ENCODE results near the gene NUP85.

GRCh38 chr17:75242461-75243042, 37.1 kb downstream of the NUP85 start:
- TF ChIP-seq CTCF (IDR thresholded peaks at IDR 0.05; ENCODE audit: low read depth, low read length, missing input control), result no peak
- no peak for TF ChIP-seq JUND (IDR thresholded peaks at IDR 0.05)

Data from liver (tissue), 3 donors.